Activated CD8-positive, alpha-beta memory T cell treated with anti-CD3 and anti-CD28 coated beads, Interleukin-2, amount 50 U/mL, for 1 hour (primary cell): ENCODE results near the gene RBM33.
"Not testable (repeated sequence)": the region's sequence is repeated elsewhere in the genome, so short reads cannot be mapped to it uniquely, and the experiment has no call there.

ENCODE experiments used
- DNase-seq: peaks from one replicate; pipeline ENCODE4 v3.0.0-alpha.2; 2020; ENCODE audit errors: extremely low read depth

RBM33 gene

GRCh38 chr7:155808549-155809331, 164.3 kb downstream of the RBM33 start:
- no peak for DNase-seq

GRCh38 chr7:155809332-155809946, 165.0 kb downstream of the RBM33 start:
- no peak for DNase-seq

- DNase-seq = no peak
Observed at GRCh38 chr7:155809947-155810769, 165.7 kb downstream of the RBM33 start.

GRCh38 chr7:155810770-155811559, 166.5 kb downstream of the RBM33 start:
- DNase-seq = no peak

- no peak for DNase-seq
Observed at GRCh38 chr7:155811560-155811894, 167.1 kb downstream of the RBM33 start.

- no peak for DNase-seq
Observed at GRCh38 chr7:155811895-155812761, 167.7 kb downstream of the RBM33 start, which contains the start of gene SHH. Gene SHH, minus strand, starts transcription at chr7:155812463. Its CDS starts 341 bp downstream, at chr7:155812122.

GRCh38 chr7:155813125-155813524, 168.7 kb downstream of the RBM33 start:
- no peak for DNase-seq

- DNase-seq = no peak
Observed at GRCh38 chr7:155813546-155814315, 169.3 kb downstream of the RBM33 start.

- DNase-seq = no peak
Observed at GRCh38 chr7:155814316-155815276, 170.1 kb downstream of the RBM33 start.

GRCh38 chr7:155815332-155816191, 171.1 kb downstream of the RBM33 start:
- peak; percentile 4 for DNase-seq

- no peak for DNase-seq
Observed at GRCh38 chr7:155816192-155816508, 171.7 kb downstream of the RBM33 start.

GRCh38 chr7:155816996-155817395, 172.5 kb downstream of the RBM33 start:
- DNase-seq = no peak

- not testable (repeated sequence) for DNase-seq
Observed at GRCh38 chr7:155817515-155817914, 173.1 kb downstream of the RBM33 start.

GRCh38 chr7:155818154-155818819, 173.8 kb downstream of the RBM33 start:
- DNase-seq = no peak

- no peak for DNase-seq
Observed at GRCh38 chr7:155818820-155819168, 174.3 kb downstream of the RBM33 start.

GRCh38 chr7:155819186-155819585, 174.7 kb downstream of the RBM33 start:
- no peak for DNase-seq

GRCh38 chr7:155820246-155820645, 175.8 kb downstream of the RBM33 start:
- DNase-seq = no peak

- DNase-seq = no peak
Observed at GRCh38 chr7:155820788-155821187, 176.3 kb downstream of the RBM33 start.
